HepG2 (cell line): ENCODE data around the gene GPR179. TPM values are rescaled to one million over a fixed set of nuclear protein-coding genes. Genes with fewer than 3 reads are reported as not detected.

Experiments
- ATAC-seq: fragments of 200-7000 bp; cut with Tn5 transposase; 3 replicates; pipeline ENCODE4 v1.9.1; 2020; ENCODE audit warnings: mild to moderate bottlenecking, moderate library complexity
- BruUV-seq: library from RNA; stranded (reverse); fragments of 400-500 nt; replicated peaks from 2 replicates; lab custom pipeline; 2021; lab: Mats Ljungman, UMichigan
- CTCF ChIA-PET: fragments of 300-600 bp; formaldehyde crosslinking; extraction: SDS; loops from one replicate; lab custom pipeline; 2021; ENCODE audit warnings: low total read pairs, inconsistent platforms, low intra/inter-chr PET ratio; lab: Yijun Ruan, JAX
- POLR2A ChIA-PET: fragments of 350-600 bp; sonication (Branson Sonifier 250); formaldehyde crosslinking; loops from one replicate; lab custom pipeline; 2020; ENCODE audit warnings: antibody characterized with exemption, inconsistent platforms; lab: Yijun Ruan, JAX
- DNase-seq: peaks from one replicate; pipeline ENCODE4 v3.0.0-alpha.2; 2015; ENCODE audit warnings: low spot score
- FAIRE-seq: peaks from 3 replicates; lab custom pipeline; 2011; peaks lifted over from hg19 to GRCh38; lab: Jason Lieb, UNC
- H2AFZ ChIP-seq: one replicate; pipeline ENCODE4 v1.6.1; 2011; ENCODE audit warnings: low read length, inconsistent platforms
- H3K27ac ChIP-seq: fragments of 300-600 bp; 3 replicates; pipeline ENCODE4 v1.8.0; 2011; ENCODE audit warnings: mixed run types, mild to moderate bottlenecking, mixed read lengths, low read length, inconsistent platforms; ENCODE audit not compliant: insufficient read depth; ENCODE audit errors: extremely low read length
- H3K27me3 ChIP-seq, 2 experiments: fragments of 200-600 bp in 1 of 2; 2 replicates in 1 of 2; 3 replicates in 1 of 2; pipeline versions ENCODE4 v1.6.0 to v1.8.0; 2011; ENCODE audit warnings: low read length in 2 of 2, mild to moderate bottlenecking in 2 of 2, moderate library complexity in 2 of 2, inconsistent platforms in 1 of 2; ENCODE audit not compliant: insufficient read depth in 2 of 2, control insufficient read depth in 1 of 2
- H3K36me3 ChIP-seq, 2 experiments: fragments of 200-600 bp in 1 of 2; replicated peaks in 1 of 2; 2 replicates in 1 of 2; 3 replicates in 1 of 2; pipeline versions ENCODE4 v1.5.1 to v1.8.0; 2011; ENCODE audit warnings: low read length in 2 of 2, inconsistent platforms in 1 of 2; ENCODE audit not compliant: insufficient read depth in 2 of 2, control insufficient read depth in 1 of 2
- H3K4me1 ChIP-seq: 2 replicates; pipeline ENCODE4 v1.5.1; 2012; ENCODE audit warnings: low read length, inconsistent platforms; ENCODE audit not compliant: insufficient read depth
- H3K4me2 ChIP-seq: 2 replicates; pipeline ENCODE4 v1.6.0; 2011; ENCODE audit warnings: low read depth, low read length, inconsistent platforms
- H3K4me3 ChIP-seq, 3 experiments: fragments of 200-600 bp in 1 of 3; sonication (generic), shearing (Covaris generic) in 1 of 3; replicated peaks in 1 of 3; 2 replicates each; pipeline ENCODE4 v1.5.1; 2011 to 2016; ENCODE audit warnings: low read length in 3 of 3, inconsistent platforms in 2 of 3, low read depth in 2 of 3, mild to moderate bottlenecking in 2 of 3, control low read depth in 1 of 3, mixed read lengths in 1 of 3; ENCODE audit not compliant: insufficient read depth in 1 of 3
- H3K79me2 ChIP-seq: one replicate; pipeline ENCODE4 v1.6.1; 2011; ENCODE audit warnings: low read length, inconsistent platforms; ENCODE audit not compliant: insufficient read depth
- H3K9ac ChIP-seq: 2 replicates; pipeline ENCODE4 v1.6.0; 2011; ENCODE audit warnings: mild to moderate bottlenecking, low read depth, low read length, inconsistent platforms; ENCODE audit not compliant: insufficient read depth
- H3K9me3 ChIP-seq: 2 replicates; pipeline ENCODE4 v1.5.1; 2012; ENCODE audit warnings: mild to moderate bottlenecking, low read length
- H4K20me1 ChIP-seq: 2 replicates; pipeline ENCODE4 v1.6.0; 2011; ENCODE audit warnings: inconsistent platforms, mild to moderate bottlenecking, low read length, moderate library complexity; ENCODE audit not compliant: insufficient read depth
- ZC3H13 ChIP-seq: sonication (generic); formaldehyde crosslinking; IDR thresholded peaks from 2 replicates; pipeline ENCODE4 v1.8.1; 2023; ENCODE audit warnings: mild to moderate bottlenecking, missing genetic modification reagents, moderate library complexity
- ZNF34 ChIP-seq: sonication (generic); formaldehyde crosslinking; IDR thresholded peaks from 2 replicates; pipeline ENCODE4 v1.4.0; 2020; ENCODE audit warnings: mild to moderate bottlenecking, missing genetic modification reagents, borderline replicate concordance
- WGBS: methylation state at CpG from one replicate; pipeline ENCODE4 v1.1.6; 2017; ENCODE audit warnings: low lambda C conversion rate; 5-methylcytosine and 5-hydroxymethylcytosine counted together
- in situ Hi-C: cut with HindIII; loops from 2 replicates; pipeline ENCODE4 v1.10.0; 2017; ENCODE audit warnings: low pct_unique_long_range_greater_than_20kb; ENCODE audit not compliant: extremely low pct_ligation_motif_present
- intact Hi-C: fragments of 100-400 bp; cut with micrococcal nuclease; formaldehyde crosslinking; loops from one replicate; pipeline ENCODE4 v1.10.0; 2022; ENCODE audit not compliant: unreplicated experiment
- polyA plus RNA-seq, 8 experiments: library from polyadenylated mRNA; depleted of rRNA in 3 of 8; stranded (reverse) in 7 of 8; unstranded in 1 of 8; fragments of >200 nt; fragmentation: Illumina TruSeq in 4 of 8; extraction: Trizol in 4 of 8; gene quantifications; 2 replicates each; pipeline versions ENCODE4 v1.2.1 to v1.2.3, GENCODE V29; 2011 to 2016; ENCODE audit warnings: low read depth in 4 of 8, missing spikeins in 1 of 8, mixed read lengths in 1 of 8; ENCODE audit not compliant: insufficient read depth in 1 of 8
- total RNA-seq, 5 experiments: library from RNA; depleted of rRNA; stranded (reverse); fragments of >200 nt; fragmentation: Illumina TruSeq; extraction: Trizol; gene quantifications; 2 replicates each; pipeline ENCODE4 v1.2.3, GENCODE V29; 2016; ENCODE audit warnings: low read depth in 1 of 5
- TF ChIP-seq, protein P1 (sequence below): sonication (generic); formaldehyde crosslinking; IDR thresholded peaks from 2 replicates; pipeline ENCODE4 v1.4.0; 2020; ENCODE audit warnings: mild to moderate bottlenecking, missing genetic modification reagents

GPR179 gene
- total and polyA plus RNA-seq, 2 of the 13 experiments (the other 11 are each of a cell fraction or from before 2014, with no cell fraction given), result 0.03 TPM; not detected in 1

DNA sequence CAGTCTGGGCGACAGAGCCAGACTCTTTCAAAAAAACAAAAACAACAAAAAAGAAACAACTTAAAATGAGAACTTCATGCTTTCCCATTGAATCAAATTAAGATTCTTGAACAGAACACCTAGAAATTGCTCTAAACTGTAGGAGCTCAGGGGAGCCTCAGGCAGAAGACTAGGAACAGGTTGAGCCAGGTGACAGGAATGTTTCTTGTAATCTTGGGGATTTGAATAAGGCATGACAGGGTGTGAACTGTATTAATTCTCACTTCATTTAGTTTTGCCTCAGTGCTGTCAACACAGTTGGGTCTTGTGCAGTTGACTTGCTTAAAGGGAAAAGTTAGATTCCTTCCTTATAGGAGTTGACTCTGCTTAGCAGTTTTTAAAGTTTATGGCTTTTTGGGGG is 35.7 kb upstream of the GPR179 start:
- TF ChIP-seq, protein P1, sequence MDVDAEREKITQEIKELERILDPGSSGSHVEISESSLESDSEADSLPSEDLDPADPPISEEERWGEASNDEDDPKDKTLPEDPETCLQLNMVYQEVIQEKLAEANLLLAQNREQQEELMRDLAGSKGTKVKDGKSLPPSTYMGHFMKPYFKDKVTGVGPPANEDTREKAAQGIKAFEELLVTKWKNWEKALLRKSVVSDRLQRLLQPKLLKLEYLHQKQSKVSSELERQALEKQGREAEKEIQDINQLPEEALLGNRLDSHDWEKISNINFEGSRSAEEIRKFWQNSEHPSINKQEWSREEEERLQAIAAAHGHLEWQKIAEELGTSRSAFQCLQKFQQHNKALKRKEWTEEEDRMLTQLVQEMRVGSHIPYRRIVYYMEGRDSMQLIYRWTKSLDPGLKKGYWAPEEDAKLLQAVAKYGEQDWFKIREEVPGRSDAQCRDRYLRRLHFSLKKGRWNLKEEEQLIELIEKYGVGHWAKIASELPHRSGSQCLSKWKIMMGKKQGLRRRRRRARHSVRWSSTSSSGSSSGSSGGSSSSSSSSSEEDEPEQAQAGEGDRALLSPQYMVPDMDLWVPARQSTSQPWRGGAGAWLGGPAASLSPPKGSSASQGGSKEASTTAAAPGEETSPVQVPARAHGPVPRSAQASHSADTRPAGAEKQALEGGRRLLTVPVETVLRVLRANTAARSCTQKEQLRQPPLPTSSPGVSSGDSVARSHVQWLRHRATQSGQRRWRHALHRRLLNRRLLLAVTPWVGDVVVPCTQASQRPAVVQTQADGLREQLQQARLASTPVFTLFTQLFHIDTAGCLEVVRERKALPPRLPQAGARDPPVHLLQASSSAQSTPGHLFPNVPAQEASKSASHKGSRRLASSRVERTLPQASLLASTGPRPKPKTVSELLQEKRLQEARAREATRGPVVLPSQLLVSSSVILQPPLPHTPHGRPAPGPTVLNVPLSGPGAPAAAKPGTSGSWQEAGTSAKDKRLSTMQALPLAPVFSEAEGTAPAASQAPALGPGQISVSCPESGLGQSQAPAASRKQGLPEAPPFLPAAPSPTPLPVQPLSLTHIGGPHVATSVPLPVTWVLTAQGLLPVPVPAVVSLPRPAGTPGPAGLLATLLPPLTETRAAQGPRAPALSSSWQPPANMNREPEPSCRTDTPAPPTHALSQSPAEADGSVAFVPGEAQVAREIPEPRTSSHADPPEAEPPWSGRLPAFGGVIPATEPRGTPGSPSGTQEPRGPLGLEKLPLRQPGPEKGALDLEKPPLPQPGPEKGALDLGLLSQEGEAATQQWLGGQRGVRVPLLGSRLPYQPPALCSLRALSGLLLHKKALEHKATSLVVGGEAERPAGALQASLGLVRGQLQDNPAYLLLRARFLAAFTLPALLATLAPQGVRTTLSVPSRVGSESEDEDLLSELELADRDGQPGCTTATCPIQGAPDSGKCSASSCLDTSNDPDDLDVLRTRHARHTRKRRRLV (CRISPR knock-in tag), result no peak
- TF ChIP-seq ZNF34 (CRISPR knock-in tag), result no peak
- TF ChIP-seq ZC3H13 (CRISPR knock-in tag), result no peak
- TF ChIP-seq, all 625 proteins: peak for 0

More for the DNA sequence above, 35.7 kb upstream of the GPR179 start:
- ATAC-seq (no peak), FAIRE-seq (no peak), DNase-seq (no peak)
- Histone ChIP-seq H3K36me3 (peaks cover 18 to 52% of the 10 kb centered on the region in 2 experiments; a peak in 4 of 5 replicates), H3K4me2 (no peak overlapping the region), H2AFZ (no peak overlapping the region), H3K79me2 (no peaks in the 10 kb centered on the region), H3K4me3 (no peak overlapping the region), H3K9ac (no peak overlapping the region), H4K20me1 (no peaks in the 10 kb centered on the region), H3K27ac (no peak overlapping the region), H3K9me3 (no peaks in the 10 kb centered on the region), H3K4me1 (no peaks in the 10 kb centered on the region), H3K27me3 (no peaks in the 10 kb centered on the region; a peak in 1 of 5 replicates)
- POLR2A ChIA-PET, result no interaction called here
- in situ Hi-C loops (no loop called here), intact Hi-C loops (no loop called here)
- CTCF ChIA-PET, result no interaction called here
- 97% methylated on average over 1 of the region's 1 CpG for WGBS
- BruUV-seq, result no TSS peak
